HL-60 (cell line): Measurements from ENCODE around the gene GNG4.

ENCODE experiments used
- DNase-seq, 2 experiments: peaks; one replicate each; pipeline ENCODE4 v3.0.0-alpha.2; 2010 to 2020; ENCODE audit warnings: low read depth in 1 of 2, low spot score in 1 of 2
- H3K27ac ChIP-seq: fragments of 250-450 bp; sonication (Bioruptor Pico); replicated peaks from 2 replicates; pipeline ENCODE4 v1.5.1; 2020; ENCODE audit warnings: mild to moderate bottlenecking, moderate library complexity
- H3K27me3 ChIP-seq: fragments of 250-450 bp; sonication (Bioruptor Pico); 2 replicates; pipeline ENCODE4 v1.5.1; 2021; ENCODE audit warnings: mild to moderate bottlenecking, moderate library complexity; ENCODE audit not compliant: insufficient read depth, poor library complexity, severe bottlenecking
- H3K4me3 ChIP-seq: replicated peaks from 2 replicates; pipeline ENCODE4 v1.5.1; 2011; ENCODE audit warnings: mild to moderate bottlenecking, control low read depth, low read length; ENCODE audit not compliant: insufficient read depth
- CTCF ChIP-seq: IDR thresholded peaks from one replicate; pipeline ENCODE4 v1.5.1; 2011; ENCODE audit warnings: low read length, control low read depth, inconsistent platforms; ENCODE audit not compliant: insufficient read depth
- GABPA ChIP-seq: IDR thresholded peaks from 2 replicates; pipeline ENCODE4 v1.6.1; 2012; ENCODE audit warnings: low read depth
- POLR2AphosphoS5 ChIP-seq: IDR thresholded peaks from 2 replicates; pipeline ENCODE4 v1.6.1; 2012; ENCODE audit warnings: low read depth
- REST ChIP-seq: IDR thresholded peaks from 2 replicates; pipeline ENCODE4 v1.6.1; 2012; ENCODE audit warnings: low read depth; ENCODE audit not compliant: insufficient replicate concordance
- SPI1 ChIP-seq: IDR thresholded peaks from 2 replicates; pipeline ENCODE4 v1.6.1; 2012; ENCODE audit warnings: low read depth, mild to moderate bottlenecking, borderline replicate concordance

The GNG4 gene

GRCh38 chr1:235652364-235652763, 2.8 kb upstream of the GNG4 start:
- peaks cover 37% of the 10 kb centered on the region for H3K27me3 ChIP-seq
- no peak overlapping the region for H3K27ac ChIP-seq
- TF ChIP-seq GABPA: no peak
- no peak for TF ChIP-seq CTCF
- TF ChIP-seq SPI1: no peak
- no peak for TF ChIP-seq REST
- H3K4me3 ChIP-seq: no peak overlapping the region
- no peak for DNase-seq

GRCh38 chr1:235651170-235651806, 1.7 kb upstream of the GNG4 start:
- no peak for DNase-seq
- no peak for TF ChIP-seq CTCF
- TF ChIP-seq GABPA: no peak
- no peak for TF ChIP-seq POLR2AphosphoS5
- no peak for TF ChIP-seq SPI1
- Histone ChIP-seq H3K27me3 (peaks cover 47% of the 10 kb centered on the region), H3K27ac (no peak overlapping the region), H3K4me3 (no peak overlapping the region)

- DNase-seq: no peak
- Histone ChIP-seq H3K4me3 (peak overlapping the region; percentile 20), H3K27me3 (peaks cover 47% of the 10 kb centered on the region), H3K27ac (no peak overlapping the region)
- peak; percentile 11 for TF ChIP-seq REST
- no peak for TF ChIP-seq CTCF
- no peak for TF ChIP-seq POLR2AphosphoS5
- TF ChIP-seq GABPA: no peak
- TF ChIP-seq SPI1: no peak
Observed at GRCh38 chr1:235650341-235651169, 971 bp upstream of the GNG4 start.

- peak in 1 of 2 experiments; percentile 68 for DNase-seq
Observed at GRCh38 chr1:235648954-235649367, 623 bp downstream of the GNG4 start.

More at GRCh38 chr1:235648954-235649367, 623 bp downstream of the GNG4 start:
- peak; percentile 97 for TF ChIP-seq REST
- TF ChIP-seq SPI1: no peak
- no peak for TF ChIP-seq GABPA
- TF ChIP-seq POLR2AphosphoS5: no peak
- TF ChIP-seq CTCF: no peak
- H3K27ac ChIP-seq: no peak overlapping the region
- H3K4me3 ChIP-seq: peak overlapping the region; percentile 23
- peaks cover 47% of the 10 kb centered on the region for H3K27me3 ChIP-seq
